NCI-H2227 (cell line): ENCODE data around the gene TXNDC9.
"Not testable (repeated sequence)": the region's sequence is repeated elsewhere in the genome, so short reads cannot be mapped to it uniquely, and the experiment has no call there.

Experiments used
- DNase-seq: peaks from one replicate; lab custom pipeline; 2025; ENCODE audit not compliant: unreplicated experiment; lab: John Stamatoyannopoulos, UW

The TXNDC9 gene, protein sequence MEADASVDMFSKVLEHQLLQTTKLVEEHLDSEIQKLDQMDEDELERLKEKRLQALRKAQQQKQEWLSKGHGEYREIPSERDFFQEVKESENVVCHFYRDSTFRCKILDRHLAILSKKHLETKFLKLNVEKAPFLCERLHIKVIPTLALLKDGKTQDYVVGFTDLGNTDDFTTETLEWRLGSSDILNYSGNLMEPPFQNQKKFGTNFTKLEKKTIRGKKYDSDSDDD

DNA sequence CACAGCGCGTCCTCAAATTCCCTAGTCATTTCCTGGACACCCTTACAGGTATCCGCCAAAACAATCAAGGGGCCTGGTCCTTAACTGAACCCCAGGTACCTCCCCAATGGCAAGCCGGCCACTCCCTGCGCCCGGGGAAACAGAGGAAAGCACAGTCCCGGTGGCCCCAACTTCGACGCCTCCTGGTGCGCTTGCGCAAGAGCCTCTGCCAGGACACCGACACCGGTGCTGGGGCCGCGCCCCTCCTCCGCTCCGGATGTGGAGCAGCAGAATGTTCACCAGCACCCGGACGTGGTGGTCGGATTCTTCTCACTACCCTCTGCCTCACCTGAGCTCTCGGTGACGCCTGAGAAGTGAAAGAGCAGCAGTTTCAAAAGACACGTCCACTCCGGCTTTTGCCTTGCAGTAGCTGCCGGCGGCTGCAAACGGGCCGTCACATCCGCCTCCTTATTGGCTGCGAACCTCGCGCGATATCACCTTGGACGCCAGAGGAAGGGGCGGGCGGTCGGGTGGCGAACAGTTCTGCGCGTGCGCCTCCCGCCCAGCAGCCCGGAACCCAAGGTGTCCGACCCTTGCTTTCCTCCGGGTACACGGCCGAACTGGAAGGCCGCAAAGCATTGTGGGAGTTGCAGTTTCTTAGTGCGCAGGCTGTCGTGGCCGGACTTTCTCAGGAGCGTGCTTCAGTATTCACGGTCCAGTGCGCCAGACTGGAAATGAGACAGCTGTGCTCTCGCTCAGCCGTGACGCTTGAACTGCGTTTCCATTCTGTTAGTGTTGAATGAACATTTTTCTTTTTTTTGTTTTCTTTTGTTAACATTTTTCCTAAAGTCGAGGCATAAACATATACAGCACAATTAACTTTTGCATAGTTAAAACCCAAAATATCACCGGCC lies at the start of gene TXNDC9:
Gene TXNDC9 (minus strand): TSS at position 423 of the 893 bp plus-strand sequence. CDS start 3,123 bp downstream, outside the sequence.
- DNase-seq: peak; percentile 100

DNA sequence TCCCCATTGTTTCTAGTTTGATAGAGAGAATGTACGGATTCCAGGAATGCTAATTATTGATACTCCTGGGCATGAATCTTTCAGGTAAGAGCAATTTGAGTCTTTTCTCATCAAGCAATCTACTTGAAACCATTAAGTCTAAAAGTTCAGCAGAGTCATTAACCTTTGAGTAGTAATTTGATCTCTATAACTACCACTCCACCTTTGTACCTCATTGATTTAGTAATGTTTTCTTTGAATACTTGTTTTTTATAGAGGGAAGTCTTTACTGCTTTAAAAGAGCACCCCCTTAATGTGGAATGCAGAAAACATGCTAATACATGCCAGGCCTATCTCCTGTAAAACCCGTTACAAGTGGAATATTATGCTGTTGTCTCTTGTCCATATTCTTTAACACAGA lies 46.0 kb upstream of the TXNDC9 start:
- no peak for DNase-seq

DNA sequence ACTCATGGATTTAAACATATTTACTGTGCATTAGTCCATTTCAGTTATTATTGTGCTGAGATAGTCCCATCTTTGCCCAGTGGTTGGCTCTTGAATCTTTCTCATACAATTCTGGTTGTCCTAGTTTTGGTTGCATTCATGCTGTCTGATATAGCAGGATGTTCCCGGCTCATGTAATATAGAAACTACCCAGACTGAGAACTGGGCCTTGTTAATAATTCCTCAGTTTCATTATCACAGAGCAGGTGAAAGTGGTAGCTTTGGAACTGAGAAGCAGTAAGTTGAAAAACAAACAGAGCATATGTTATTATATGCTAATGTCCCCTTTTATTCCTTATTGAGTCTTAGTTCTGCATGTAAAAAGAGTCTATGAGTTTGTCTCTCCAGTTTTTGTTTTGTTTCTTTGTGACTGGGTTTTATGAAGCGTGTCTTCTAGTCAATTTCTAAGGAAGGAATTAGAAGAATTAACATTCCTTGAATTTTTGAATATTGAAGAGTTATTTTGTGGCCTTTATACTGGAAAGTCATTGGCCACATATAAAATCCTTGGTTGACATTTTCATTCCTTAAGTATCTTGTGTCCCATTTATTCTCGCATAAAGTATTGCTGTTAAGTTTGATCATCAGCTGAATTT lies 44.4 kb upstream of the TXNDC9 start:
- DNase-seq: no peak

DNA sequence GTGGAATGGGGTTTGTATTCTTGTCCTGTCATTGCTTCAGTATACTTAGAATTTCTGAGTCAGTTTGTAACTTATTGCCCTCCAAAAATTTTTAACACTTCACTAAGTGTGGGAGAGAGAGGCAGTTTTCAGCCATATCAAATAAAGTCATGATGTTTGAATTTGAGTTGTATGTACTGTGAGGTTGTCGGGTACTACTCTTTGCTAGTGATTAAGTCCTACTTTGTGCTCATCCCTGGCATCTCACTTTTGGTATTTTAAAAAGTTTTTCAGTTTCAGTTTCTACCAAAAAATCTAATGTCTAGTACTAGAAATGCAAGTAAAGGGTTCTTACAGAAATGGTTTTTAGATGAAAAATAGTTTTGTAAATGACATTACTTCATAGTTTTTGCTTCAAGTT lies 41.7 kb upstream of the TXNDC9 start:
- DNase-seq: no peak

DNA sequence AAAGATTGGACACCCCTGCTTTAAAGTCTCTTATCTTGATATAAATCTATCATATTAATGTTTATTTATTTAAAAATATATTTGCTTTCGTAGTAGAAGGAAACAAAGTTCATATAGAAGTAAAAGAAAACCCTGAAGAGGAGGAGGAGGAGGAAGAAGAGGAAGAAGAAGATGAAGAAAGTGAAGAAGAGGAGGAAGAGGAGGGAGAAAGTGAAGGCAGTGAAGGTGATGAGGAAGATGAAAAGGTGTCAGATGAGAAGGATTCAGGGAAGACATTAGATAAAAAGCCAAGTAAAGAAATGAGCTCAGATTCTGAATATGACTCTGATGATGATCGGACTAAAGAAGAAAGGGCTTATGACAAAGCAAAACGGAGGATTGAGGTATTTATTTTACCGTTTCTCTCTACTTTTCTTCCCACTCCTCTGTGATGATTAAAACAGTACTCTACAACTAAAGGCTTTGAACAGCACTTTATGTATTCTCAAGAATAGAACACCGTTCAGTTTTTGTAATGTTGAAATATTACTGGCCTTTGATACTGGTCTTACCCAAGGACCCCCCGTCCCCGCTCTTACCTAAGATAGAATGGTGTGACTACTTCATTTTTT lies 40.2 kb upstream of the TXNDC9 start:
- no peak for DNase-seq

DNA sequence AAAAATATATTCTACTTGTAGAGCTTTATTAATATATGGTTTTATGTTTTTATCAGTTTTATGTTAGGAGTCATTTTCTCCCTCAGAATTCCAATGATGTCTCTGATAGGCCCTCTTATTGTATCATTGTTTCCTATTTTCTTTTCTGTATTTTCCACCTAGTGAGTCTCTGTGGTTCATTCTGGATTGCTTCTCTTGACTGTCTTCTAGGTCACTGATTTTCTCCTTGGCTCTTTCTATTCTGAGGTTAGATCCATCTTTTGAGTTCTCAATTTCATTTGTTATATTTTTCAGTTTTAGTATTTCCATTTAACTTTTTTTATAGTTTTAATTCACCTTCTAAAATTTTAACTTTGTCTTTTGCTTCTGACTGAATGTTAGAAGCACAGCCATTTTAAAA lies 38.6 kb upstream of the TXNDC9 start:
- DNase-seq: no peak

DNA sequence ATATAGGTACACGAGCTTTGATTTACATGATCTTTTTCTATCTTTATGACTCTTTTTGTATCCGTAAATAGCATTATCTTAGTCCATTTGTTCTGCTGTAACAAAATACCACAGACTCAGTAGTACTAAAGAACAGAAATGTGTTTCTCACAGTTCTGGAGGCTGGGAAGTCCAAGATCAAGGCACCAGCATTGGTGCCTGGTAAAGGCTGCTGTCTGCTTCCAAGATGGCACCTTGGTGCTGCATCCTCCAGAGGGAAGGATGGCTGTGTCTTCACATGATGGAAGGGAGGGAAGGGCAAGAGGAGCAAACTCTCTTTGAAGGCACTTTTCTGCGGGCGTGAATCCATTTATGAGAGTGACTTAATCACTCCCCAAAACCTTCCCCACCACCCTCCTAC lies 37.0 kb upstream of the TXNDC9 start:
- DNase-seq: no peak

DNA sequence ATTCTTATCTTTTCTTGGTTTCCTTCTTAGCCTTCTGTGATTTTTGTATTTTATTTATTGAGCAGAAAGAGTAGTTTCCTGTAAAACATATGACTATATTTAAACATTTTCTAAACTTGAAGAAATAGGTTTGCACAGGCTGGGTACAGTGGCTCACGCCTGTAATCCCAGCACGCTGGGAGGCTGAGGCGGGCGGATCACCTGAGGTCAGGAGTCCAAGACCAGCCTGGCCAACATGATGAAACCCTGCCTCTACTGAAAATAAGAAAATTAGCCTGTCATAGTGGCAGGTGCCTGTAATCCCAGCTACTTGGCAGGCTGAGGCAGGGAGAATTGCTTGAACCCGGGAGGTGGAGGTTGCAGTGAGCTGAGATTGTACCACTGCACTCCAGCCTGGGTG lies 32.7 kb upstream of the TXNDC9 start:
- not testable (repeated sequence) for DNase-seq

DNA sequence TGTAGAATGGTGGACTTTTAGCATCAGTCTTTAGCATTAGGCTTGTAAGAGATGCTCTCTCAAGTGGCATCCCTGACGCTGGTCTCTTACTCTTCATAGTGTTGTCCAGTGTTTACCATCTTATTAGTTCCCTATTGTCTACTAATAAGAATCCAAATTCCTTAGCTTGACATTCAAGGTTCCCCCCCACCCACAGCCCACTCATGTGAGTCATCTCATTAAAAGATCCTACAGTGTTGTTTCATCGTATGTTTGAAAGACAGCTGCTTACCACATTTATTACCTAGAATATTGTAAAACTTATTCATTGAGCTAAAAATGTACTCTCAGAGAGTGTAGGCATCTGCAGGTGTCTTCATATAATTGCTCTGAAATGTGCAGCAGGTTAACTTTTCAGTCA lies 29.5 kb upstream of the TXNDC9 start:
- DNase-seq: no peak

DNA sequence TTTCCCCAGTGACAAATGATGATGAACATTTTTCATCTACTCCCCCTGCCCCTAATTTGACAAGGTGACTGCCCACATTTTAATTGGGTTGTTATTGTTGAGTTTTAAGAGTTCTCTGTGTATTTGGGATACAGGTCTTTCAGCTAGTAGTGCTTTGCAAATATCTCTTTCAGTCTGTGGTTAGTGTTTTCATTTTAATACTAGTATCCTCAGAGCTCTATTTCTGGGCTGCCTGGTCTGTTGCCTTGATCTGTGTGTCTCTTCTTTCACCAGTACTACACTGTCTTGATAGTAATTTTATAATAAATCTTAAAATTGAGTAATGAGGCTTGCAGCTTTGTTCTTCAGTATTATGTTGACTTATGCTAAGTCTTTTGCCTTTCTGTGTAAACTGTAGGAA lies 20.7 kb upstream of the TXNDC9 start:
- DNase-seq: no peak

DNA sequence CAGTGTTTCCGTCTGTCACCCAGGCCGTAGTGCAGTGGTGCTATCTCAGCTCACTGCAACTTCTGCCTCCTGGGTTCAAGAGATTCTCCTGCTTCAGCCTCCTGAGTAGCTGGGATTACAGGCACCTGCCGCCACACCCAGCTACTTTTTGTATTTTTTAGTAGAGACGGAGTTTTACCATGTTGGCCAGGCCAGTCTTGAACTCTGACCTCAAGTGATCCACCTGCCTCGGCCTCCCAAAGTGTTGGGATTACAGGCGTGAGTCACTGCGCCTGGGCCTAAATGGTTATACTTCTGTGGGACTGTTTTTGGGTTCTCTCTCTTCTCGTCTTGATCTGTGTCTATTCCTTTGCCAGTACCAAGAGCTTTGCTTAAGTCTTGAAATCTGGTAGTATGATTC lies 18.7 kb upstream of the TXNDC9 start:
- DNase-seq: not testable (repeated sequence)

DNA sequence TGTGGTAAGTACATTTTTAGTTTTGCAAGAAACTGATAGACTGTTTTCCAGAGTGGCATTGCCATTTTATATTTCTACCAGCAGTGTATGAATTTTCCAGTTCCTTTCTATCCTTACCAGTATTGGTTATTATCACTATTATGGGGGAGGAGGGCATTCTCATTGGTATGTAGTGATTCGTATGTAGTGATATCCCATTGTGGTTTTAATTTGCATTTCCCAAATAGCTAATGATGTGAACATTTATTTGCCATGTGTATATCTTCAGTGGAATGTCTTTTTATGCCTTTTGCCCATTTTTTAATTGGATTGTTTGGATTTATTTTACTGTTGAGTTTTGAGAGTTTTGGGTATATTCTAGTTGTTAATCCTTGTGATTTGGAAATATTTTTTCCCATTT lies 17.9 kb upstream of the TXNDC9 start:
- DNase-seq: no peak

DNA sequence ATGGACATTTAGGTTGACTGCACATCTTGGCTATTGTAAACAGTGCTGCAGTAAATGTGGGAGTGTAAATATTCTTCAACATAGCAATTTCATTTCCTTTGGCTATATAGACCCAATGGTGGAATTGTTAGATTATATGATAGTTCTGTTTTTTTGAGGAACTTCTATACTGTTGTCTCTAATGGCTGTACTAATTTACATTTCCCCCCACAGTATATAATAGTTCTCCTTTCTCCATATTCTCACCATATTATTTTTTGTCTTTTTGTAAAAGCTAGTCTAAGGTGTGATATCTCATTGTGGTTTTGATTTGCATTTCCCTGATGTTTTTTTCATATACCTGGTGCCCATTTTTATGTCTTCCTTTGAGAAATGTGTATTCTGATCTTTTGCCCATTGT lies 14.1 kb upstream of the TXNDC9 start:
- DNase-seq: no peak

DNA sequence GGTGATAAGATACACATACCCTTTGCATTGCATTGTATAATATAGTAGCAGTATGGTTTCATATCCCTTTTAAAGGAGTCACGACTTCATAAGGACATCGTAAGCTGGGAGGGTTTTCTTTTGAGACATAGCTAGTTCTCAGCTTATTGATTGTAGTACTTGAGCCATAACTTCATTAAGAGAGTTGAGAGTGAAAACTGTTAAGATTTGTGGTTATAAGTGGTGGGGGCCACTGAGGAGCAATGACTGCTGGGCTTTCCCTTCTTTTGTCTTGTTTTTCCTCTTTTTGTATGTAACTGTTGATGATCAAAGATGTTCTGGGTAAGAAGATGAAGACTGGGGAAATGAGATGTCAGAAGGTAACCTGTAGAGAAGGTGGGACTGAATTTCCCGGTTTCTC lies 12.0 kb upstream of the TXNDC9 start:
- no peak for DNase-seq

DNA sequence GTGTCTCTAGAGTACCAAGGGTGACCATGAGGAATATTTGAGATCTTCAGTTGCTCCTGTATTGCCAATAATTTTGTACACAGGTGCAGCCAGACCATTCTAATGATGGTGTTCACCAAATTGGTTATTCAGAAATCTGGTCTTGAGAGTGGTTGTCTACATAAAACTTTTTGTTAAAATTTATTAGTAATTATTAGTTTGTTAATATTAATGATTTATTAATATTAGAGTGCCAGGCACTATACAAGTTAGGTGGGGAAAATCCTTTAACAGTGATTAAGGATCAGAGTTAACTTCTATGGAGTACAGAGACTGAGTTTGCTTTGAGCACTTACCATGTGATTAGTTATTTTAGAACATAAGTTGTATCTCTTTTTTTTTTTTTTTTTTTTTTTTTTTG lies 10.1 kb upstream of the TXNDC9 start:
- DNase-seq: no peak

DNA sequence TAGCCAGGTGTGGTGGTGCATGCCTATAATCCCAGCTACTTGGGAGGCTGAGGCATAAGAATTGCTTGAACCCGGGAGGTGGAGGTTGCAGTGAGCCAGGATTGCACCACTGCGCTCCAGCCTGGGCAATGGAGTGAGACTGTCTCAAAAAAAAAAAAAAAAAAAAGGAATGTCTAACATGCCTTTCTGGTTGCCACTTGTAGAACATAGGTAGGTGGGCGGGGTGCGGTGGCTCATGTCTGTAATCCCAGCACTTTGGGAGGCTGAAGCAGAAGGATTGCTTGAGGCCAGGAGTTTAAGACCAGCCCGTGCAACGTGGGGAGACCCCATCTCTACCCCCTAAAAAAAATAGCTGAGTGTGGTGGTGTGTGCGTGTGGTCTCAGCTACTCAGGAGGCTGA lies 9.3 kb upstream of the TXNDC9 start:
- DNase-seq: not testable (repeated sequence)

DNA sequence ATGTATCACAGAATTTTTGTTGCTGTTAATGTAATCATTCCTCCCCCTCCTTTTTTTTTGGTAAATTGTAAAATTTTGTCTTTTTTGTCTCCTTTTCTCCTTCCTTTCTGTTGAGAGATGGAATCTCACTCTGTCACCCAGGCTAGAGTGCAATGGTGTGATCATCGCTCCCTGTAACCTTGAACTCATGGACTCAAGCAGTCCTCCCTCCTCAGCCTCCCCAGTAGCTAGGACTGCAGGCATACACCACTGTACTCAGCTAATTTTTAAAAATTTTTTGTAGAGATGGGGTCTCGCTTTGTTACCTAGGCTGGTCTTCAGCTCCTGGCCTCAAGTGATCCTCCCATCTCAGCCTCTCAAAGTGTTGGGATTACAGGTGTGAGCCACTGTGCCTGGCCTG lies 6.4 kb upstream of the TXNDC9 start:
- no peak for DNase-seq

DNA sequence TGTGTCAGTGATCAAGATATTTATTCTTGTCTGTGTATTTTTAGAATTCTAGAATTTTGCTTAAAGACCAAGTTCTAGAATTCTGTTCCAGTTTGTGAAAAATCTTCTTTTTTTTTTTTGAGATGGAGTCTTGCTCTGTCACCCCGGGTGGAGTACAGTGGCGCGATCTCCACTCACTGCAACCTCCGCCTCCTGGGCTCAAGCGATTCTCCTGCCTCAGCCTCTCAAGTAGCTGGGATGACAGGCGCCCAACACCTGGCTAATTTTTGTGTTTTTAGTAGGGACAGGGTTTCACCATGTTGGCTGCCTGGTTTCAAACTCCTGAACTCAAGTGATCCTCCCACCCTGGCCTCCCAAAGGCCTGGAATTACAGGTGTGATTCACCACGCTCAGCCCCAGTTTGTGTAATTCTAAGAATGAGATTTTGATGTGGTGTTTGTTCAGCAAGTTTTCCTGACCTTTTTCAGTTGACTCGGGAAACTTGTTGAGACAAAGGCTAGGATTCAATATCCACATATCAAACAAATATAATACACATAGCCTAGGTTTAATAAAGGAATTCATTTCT lies 4.6 kb upstream of the TXNDC9 start:
- DNase-seq: no peak

DNA sequence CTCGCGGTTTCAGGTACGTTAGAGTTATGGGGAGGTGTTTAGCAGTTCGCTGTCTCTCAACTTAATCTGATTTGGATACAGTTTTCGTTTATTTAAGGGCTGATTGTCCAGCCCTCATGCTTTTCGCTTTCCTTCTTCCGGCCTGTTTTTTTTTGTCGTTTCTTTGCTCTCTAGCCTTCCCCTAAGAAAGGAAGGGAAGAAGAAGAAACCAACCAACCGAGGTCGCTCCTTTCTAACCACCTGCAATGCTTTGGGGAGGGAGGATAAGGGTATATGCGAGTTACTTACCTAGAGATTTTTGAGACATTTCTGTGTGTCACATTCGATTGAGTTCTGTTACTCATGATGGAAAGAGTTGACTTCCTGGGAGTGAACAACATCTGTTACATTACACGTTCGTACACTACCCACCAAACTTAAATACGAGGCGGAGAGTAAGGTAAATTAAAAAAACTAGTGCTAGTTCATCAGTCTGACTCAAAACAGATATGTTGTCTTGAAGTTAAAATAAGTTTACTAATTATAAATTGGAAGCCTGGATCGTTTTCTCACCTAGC lies 2.0 kb upstream of the TXNDC9 start:
- DNase-seq: peak; percentile 11

DNA sequence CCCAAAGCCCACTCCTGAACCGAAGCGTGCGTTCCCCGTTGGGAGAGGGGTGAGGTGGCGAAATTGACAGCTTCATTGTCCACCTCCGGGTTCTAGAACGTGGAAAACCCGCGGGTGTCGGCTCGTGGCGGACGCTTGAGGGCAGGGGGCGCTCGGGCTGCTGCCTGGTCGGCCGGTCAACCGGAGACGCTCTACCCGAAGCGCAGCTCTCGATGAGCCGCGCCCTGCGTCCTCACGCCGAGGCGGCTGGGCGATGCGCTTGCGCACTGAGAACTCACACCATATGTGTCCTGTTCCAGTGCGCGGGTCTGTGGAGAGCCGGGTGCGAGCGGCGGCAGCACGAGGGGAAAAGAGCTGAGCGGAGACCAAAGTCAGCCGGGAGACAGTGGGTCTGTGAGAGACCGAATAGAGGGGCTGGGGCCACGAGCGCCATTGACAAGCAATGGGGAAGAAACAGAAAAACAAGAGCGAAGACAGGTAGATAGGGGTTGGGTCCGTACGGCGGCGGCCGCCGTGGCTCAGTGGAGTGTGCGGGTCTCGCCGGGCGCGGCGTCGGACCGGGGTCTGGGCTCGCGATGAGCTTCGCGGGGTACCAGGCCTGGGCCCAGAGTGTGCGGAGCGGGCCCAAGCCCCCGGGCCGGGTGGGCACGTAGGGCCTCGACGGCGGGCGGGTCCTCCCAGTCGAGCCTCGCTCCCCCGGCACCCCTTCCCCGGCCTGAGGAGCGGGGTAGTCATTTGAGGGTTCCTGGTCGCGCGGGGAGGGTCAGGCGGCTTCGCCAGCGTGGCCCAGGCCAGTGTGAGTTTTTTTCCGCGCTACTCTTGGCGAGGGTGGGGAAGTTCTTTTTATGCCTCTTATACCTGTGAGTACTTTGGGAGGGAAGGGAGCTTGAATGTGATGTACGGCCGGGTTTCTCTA lies 1.2 kb upstream of the TXNDC9 start, which contains the start of gene EIF5B:
Gene EIF5B (plus strand): TSS at position 277 of the 916 bp plus-strand sequence. CDS start 166 bp downstream, at position 443.
- peak; percentile 99 for DNase-seq
